Left forelimb (tissue), 1 donor: ENCODE measurements around the gene PRRG3.
A peak's percentile ranks its signal among the peaks of the same experiment; 100 is the strongest.

Experiments used
- DNase-seq: peaks from one replicate; pipeline ENCODE4 v3.0.0-alpha.2; 2018; ENCODE audit warnings: low spot score

The PRRG3 gene

DNA sequence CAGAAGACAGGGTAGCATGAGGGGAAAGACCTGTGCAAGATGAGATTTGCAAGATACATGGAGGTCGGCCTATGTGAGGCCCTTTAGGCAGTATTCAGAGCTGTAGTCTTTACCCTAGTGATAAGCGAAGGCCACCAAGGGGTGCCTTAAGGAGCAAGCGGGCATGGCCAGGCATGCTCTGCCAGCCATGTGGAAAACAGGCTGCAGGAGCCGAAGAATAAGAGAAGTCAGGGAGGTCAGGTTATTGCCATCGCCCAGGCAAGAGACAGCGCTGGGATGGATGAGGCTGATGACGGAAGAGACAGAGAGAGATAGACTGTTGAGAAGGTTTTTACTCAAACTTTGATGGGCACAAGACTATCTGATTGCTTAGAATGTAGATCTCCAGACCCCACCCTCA is 13.6 kb downstream of the PRRG3 start:
- DNase-seq = no peak

GRCh38 chrX:151710457-151710856 is 15.2 kb downstream of the PRRG3 start:
- DNase-seq = no peak

GRCh38 chrX:151711154-151711553 is 15.9 kb downstream of the PRRG3 start:
- DNase-seq = no peak

GRCh38 chrX:151711787-151712186 is 16.5 kb downstream of the PRRG3 start:
- peak; percentile 62 for DNase-seq

- peak; percentile 57 for DNase-seq
Measured at GRCh38 chrX:151712253-151712652, 17.0 kb downstream of the PRRG3 start.

DNA sequence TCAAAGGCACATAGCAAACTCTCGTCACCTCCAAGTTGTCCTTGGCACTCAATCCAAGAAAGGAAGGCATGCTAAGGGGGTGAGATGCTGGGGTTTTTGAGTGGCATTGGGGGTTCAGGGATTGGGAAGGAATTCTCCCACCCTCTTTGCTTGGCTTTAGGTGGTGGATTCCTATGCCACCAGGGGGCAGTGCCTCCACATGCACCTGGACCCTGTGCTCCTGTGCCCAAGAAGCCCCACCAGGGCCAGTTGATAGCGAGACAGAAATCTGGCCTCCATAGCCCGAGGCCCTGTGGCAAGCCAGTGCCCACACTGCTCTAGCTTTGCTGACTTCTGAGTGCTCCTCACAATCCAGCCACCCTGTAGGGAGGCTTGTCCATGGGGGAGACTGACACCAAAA is 18.6 kb downstream of the PRRG3 start:
- DNase-seq = peak; percentile 28

DNA sequence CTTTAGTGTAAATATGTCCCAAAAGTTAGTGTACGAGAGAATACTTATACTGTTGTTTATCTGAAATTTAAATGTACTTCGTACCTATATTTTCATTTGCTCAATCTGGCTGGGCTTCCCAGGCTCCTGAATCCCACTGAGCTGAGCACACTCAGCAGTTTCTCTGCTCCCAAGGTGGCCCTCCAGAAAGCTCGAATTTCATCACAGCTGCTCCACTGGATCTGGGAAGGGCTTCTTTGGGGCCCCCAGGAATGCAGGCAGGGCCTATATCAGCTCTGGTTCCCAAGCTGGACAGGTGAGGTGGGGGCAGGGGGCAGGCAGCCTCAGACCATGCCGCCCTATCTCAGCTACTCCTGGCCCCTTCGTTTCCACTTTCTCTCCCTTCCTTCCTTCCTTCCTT is 19.1 kb downstream of the PRRG3 start:
- DNase-seq = peak; percentile 20

DNA sequence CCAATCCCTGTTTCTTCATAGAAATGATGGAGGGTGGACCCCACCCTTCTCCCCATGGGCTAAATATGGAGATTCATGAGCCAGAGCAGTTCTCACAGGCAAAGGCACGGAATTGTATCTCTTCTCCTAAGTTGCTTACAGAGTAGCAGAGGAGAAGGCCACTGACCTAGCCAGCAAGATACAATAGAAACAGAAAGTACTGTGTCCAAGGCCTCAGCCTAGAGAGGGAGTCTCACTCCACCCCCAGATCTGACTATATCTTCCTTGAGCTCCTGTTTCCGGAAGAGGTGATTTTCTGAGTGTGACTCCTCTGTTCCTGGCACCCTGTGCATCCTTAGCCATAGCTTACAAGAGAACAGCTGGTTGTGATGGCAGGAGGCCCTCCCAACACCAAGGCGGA is 20.5 kb downstream of the PRRG3 start, which contains the start of gene FATE1:
TSS of gene FATE1 (plus strand) at position 284 of the 400 bp plus-strand sequence. CDS start at position 369, 85 bp downstream.
- no peak for DNase-seq

DNA sequence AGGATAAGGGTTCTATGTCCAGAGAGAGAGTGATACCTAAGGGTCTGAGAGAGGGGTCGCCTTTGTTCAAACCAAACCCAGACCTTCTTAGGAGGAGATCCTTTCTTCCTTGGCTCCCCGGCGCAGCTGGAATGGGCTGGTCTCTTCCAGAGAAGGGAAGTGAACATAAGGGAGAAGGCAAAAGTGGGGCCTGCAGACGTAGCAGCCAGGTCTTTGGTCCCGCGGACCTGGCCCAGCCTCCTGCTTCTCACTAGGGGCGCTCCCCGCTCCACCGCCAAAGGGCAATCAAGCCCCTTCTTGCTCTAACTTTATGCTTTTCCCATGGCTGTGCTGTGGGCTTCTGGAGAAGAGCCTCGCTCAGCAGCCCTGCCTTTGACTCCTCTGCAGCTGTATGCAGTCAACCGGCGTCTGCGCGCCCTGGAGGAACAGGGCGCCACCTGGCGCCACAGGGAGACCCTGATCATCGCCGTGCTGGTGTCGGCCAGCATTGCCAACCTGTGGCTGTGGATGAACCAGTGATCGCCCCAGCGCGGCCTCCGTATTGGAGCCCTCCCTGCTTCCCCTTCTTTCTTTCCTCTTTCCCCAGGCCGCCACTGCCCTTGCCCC is 27.1 kb downstream of the PRRG3 start:
- DNase-seq = no peak

- DNase-seq = no peak
Measured at GRCh38 chrX:151723156-151723760, 28.0 kb downstream of the PRRG3 start.

DNA sequence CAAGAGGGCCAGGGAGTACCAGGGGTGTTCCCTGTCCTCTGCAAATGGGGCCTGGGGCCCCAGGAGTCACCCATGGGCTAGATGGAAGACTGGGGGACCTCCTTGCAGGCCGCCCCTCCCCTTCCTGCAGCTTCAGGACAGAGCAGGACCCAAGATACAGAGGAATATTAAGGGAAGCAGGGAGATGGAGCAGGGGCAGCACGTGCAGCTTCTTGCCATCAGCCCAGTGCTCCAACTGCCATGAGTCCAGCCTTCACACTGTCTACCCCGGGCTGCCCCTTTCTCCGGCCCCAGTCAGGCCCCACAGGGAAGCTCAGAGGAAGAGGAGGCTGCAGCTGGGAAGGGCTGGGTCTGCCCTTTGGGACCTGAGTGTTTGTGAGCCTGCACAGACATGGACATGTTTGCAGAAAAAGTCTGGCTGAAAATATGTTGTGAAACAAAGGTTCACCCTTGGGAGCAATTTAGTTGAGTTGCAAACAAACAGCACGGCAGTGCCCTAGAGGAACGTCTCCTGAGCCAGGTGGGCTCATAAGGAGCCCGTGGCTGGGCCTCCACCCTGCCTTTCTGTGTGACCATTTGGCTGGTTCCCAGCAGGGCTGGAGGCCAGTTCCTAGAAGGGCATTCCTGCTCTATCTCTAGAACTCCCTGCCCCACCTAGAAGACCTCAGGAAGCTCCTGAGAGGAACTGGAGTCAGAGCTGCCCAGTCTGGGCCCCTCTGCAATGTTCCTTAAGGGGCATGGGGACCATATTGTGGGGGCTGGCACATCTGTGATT is 29.5 kb downstream of the PRRG3 start:
- DNase-seq = peak; percentile 23

DNA sequence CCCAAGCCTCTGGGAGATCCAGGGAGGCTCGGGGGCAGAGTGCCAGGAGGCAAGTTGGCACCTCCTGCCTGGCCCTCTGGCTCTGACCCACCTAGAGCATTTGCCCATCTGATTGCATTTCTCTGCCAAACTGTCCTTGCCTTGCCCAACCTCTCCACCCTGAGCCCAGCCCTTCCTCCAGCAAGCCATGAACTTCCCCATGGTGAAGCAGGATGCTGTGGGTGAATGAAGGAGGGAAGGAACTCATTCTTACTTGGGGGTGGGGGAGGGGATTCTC is 30.0 kb downstream of the PRRG3 start:
- DNase-seq = peak; percentile 9

DNA sequence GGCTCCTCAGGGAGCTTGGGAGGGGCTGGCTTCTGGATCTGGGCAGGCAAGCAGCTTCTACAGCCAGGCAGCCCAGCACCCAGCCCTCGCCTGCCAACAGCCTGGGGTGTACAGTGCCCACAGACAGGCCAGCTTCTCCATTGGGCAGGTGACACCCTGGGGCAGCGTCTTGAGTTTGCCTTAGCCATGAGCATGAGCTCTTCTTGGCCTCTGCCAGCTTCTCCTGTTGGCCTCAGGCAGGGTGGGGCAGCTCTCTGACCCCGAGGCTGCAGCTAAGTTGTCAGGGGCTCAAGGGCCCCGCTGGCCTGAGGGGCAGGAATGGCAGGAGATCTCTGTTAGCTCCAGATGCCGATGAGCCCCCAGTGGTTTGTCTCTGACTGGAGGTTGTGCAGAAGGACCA is 31.5 kb downstream of the PRRG3 start:
- DNase-seq = no peak

GRCh38 chrX:151727346-151727745 is 32.1 kb downstream of the PRRG3 start:
- peak; percentile 5 for DNase-seq

- peak; percentile 15 for DNase-seq
Measured at GRCh38 chrX:151729056-151729725, 33.9 kb downstream of the PRRG3 start.

DNA sequence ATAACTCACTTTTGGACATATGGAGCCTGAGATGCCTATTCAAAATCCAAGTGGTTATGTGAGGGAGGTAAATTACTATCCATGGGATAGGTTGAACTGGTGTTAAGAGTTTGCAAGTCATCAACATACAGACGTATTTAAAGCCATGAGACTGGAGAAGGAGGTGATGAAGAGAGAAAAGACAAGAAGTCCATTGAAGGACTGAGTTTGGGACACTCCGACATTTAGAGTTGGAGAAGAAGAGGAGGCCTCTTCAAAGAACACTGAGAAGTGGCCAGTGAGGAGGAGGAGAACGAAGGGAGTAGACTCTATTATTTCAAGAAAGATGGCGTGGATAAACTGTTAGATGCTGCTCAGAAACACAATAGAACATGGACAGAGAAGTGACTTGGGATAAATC is 39.2 kb downstream of the PRRG3 start, which contains the start of gene CNGA2:
TSS of gene CNGA2 (plus strand) at position 301 of the 400 bp plus-strand sequence. CDS start 3,738 bp downstream, outside the sequence.
- DNase-seq = no peak

DNA sequence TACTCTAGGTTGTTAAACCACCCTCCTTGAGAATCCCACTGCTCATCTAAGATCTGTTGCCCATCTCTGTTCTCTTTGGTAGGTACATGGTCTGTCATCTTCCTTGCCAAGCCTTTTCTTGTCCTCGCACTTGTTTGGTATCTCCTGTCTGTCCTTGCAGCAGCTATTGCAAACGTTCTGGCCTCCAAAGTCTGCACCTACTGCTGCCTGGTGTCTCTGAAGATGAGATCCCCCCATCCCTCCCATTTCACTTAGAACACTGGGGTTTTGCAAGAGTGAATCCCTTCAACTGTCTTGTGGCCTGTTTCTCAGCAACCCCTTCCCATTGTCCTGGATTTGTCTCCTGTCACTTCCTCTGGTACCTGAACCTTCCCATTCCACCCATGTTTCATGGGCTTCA is 40.0 kb downstream of the PRRG3 start:
- DNase-seq = peak; percentile 4

GRCh38 chrX:151736685-151737084 is 41.4 kb downstream of the PRRG3 start:
- DNase-seq = peak; percentile 26

DNA sequence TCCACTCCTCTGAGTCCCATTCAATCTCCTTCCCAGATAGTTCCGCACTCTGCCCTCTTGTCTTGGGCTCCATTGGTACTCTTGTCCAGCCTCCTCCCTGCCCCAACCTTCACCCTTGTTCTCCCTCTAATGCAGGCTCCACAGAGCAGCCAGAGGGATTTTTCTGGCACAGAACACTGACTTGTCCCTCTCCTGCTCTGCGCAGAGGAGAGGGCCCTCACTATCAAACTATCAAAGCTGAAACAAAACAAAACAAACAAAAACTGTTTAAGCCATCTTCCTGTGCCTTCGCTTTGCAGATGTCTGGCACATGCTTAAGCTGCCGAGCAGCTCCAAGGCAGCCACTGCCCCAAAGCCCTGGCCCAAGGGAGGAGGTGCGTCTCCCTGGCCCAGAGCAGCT is 42.2 kb downstream of the PRRG3 start:
- peak; percentile 11 for DNase-seq

DNA sequence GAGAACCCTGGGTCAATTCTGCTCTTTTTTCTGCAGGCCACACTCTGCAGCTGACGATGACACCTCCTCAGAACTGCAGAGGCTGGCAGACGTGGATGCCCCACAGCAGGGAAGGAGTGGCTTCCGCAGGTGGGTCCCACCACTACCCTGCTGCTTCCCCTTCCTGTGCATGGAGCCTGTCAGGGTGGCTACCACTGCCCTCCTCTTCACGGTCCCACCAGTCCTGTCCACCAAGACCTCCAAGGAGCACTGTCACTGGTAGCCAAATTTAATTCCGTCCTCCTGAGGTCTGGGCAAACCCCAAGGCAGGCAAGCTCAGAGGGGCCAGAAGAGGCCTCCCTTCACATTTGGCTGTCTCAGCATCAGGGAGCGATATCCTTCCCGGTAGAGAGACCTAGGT is 43.5 kb downstream of the PRRG3 start:
- DNase-seq = no peak

GRCh38 chrX:151741606-151742005 is 46.3 kb downstream of the PRRG3 start:
- no peak for DNase-seq

GRCh38 chrX:151742311-151742710 is 47.1 kb downstream of the PRRG3 start:
- no peak for DNase-seq
